H1 (cell line): Measurements from ENCODE around the gene GLTPD2. TPM values are rescaled to one million over a fixed set of nuclear protein-coding genes. Genes with fewer than 3 reads are reported as not detected.

Source experiments
- polyA plus RNA-seq, 7 experiments: library from polyadenylated mRNA; depleted of rRNA in 3 of 7; stranded (reverse) in 5 of 7; unstranded in 2 of 7; fragments of >200 nt in 5 of 7; fragments of 200-250 nt in 2 of 7; gene quantifications; 1 replicate in 5 of 7; 2 replicates in 1 of 7; 4 replicates in 1 of 7; pipeline versions ENCODE4 v1.2.1 to v1.2.3, GENCODE V29; 2011 to 2013; ENCODE audit warnings: missing spikeins in 2 of 7, mixed read lengths in 2 of 7
- total RNA-seq: library from RNA; stranded (reverse); fragmentation: NEBNext Ultra II Directional; extraction: Animal tissue kit (Norgen Biotek cat#: 25700); gene quantifications from 2 replicates; pipeline ENCODE4 v1.2.1, GENCODE V29; 2021
- TF ChIP-seq, protein P1 (sequence below), 3 experiments: IDR thresholded peaks; 1 replicate in 2 of 3; 2 replicates in 1 of 3; pipeline versions ENCODE4 v1.5.1 to v1.6.1; 2011; ENCODE audit warnings: low read length in 3 of 3, mild to moderate bottlenecking in 3 of 3, inconsistent platforms in 2 of 3, low read depth in 1 of 3, moderate library complexity in 1 of 3; ENCODE audit not compliant: insufficient read depth in 1 of 3; ENCODE audit errors: control extremely low read depth in 1 of 3
- TF ChIP-seq, protein P2 (sequence below): IDR thresholded peaks from 2 replicates; pipeline ENCODE4 v1.6.1; 2011; ENCODE audit warnings: low read length, improper control_type of control experiment

GLTPD2 gene
- total and polyA plus RNA-seq, 2 of the 8 experiments (the other 6 are each of a cell fraction or from before 2014, with no cell fraction given): not detected

DNA sequence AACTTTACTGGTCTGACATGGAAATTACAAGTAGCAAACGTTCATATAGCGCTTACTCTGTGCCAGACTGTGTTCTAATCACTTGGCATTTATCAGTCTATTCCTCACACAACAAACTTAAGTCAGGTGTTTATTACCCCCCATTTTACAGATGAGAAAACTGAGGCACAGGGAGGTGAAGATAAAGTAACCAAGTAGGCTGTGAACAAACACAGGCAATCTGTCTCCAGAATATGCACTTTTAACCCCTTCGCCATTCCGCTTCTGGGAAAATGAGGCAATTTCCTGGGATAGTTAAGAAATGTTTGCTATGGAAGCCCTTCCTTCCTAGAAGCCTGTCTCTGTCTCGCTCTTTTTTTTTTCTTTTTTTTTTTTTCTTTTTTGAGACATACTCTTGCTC lies 36.8 kb upstream of the GLTPD2 start (continued):
- TF ChIP-seq, protein P1, sequence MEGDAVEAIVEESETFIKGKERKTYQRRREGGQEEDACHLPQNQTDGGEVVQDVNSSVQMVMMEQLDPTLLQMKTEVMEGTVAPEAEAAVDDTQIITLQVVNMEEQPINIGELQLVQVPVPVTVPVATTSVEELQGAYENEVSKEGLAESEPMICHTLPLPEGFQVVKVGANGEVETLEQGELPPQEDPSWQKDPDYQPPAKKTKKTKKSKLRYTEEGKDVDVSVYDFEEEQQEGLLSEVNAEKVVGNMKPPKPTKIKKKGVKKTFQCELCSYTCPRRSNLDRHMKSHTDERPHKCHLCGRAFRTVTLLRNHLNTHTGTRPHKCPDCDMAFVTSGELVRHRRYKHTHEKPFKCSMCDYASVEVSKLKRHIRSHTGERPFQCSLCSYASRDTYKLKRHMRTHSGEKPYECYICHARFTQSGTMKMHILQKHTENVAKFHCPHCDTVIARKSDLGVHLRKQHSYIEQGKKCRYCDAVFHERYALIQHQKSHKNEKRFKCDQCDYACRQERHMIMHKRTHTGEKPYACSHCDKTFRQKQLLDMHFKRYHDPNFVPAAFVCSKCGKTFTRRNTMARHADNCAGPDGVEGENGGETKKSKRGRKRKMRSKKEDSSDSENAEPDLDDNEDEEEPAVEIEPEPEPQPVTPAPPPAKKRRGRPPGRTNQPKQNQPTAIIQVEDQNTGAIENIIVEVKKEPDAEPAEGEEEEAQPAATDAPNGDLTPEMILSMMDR (IDR thresholded peaks at IDR 0.05; ENCODE audit: control extremely low read depth in 1 of 3, insufficient read depth in 1 of 3, low read depth in 1 of 3, low read length in 3 of 3): no peak
- TF ChIP-seq, protein P2, sequence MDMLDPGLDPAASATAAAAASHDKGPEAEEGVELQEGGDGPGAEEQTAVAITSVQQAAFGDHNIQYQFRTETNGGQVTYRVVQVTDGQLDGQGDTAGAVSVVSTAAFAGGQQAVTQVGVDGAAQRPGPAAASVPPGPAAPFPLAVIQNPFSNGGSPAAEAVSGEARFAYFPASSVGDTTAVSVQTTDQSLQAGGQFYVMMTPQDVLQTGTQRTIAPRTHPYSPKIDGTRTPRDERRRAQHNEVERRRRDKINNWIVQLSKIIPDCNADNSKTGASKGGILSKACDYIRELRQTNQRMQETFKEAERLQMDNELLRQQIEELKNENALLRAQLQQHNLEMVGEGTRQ: no peak
